ENCODE measurements around the gene LCE1A.

Gene LCE1A

GRCh38 chr1:152866321-152866720 lies 39.0 kb downstream of the LCE1A start (continued):
- no peak for TF ChIP-seq ZNF391 (tag by site-specific recombination; IDR thresholded peaks at IDR 0.05; ENCODE audit: borderline replicate concordance, low read depth)

GRCh38 chr1:152869808-152870419 lies 42.6 kb downstream of the LCE1A start:
- CTCF ChIA-PET: interaction anchor here (0.6 to 6.7 kb wide), 39 partner anchors 9 to 1956 kb away, joined by 3 to 71 read pairs (median 4); partner anchors contain the start of genes IVL, LCE2D and SMCP
- POLR2A ChIA-PET: no interaction called here
- Histone ChIP-seq H3K9me3 (ENCODE audit: control insufficient read depth, insufficient read depth, low read depth, low read length) (no peaks in the 10 kb centered on the region), H3K36me3 (ENCODE audit: control insufficient read depth in 2 of 2, insufficient read depth in 1 of 2, low read length in 2 of 2) (no peaks in the 10 kb centered on the region), H3K27ac (ENCODE audit: extremely low read depth, low read depth, low read length) (no peak overlapping the region), H3K4me1 (ENCODE audit: control insufficient read depth, insufficient read depth, low read length) (no peaks in the 10 kb centered on the region), H3K4me3 (ENCODE audit: low read depth, low read length) (no peak overlapping the region)
- TF ChIP-seq ZNF202 (tag by site-specific recombination; IDR thresholded peaks at IDR 0.05; ENCODE audit: borderline replicate concordance): no peak
- 0 out of 2 replicates have a peak, but pooled peaks have one; percentile 21 for TF ChIP-seq CTCF (tag by site-specific recombination; IDR thresholded peaks at IDR 0.05)
- no peak for TF ChIP-seq ZNF596 (tag by site-specific recombination; IDR thresholded peaks at IDR 0.05)
- no peak for TF ChIP-seq ZXDB (tag by site-specific recombination; IDR thresholded peaks at IDR 0.05)
- TF ChIP-seq ZNF654 (tag by site-specific recombination; IDR thresholded peaks at IDR 0.05; ENCODE audit: low read depth): 0 out of 2 replicates have a peak, but pooled peaks have one; percentile 32

- CTCF ChIA-PET: interaction anchor here (0.6 to 6.7 kb wide), 52 partner anchors 8 to 1955 kb away, joined by 3 to 71 read pairs (median 4); partner anchors contain the start of genes IVL, LCE1E, LCE2D and LELP1
- no peak overlapping the region for H3K4me3 ChIP-seq (ENCODE audit: low read depth, low read length)
Measured at GRCh38 chr1:152870831-152871730, 43.8 kb downstream of the LCE1A start.

More at GRCh38 chr1:152870831-152871730, 43.8 kb downstream of the LCE1A start:
- Histone ChIP-seq H3K9me3 (ENCODE audit: control insufficient read depth, insufficient read depth, low read depth, low read length) (no peaks in the 10 kb centered on the region), H3K27ac (ENCODE audit: extremely low read depth, low read depth, low read length) (no peak overlapping the region), H3K36me3 (ENCODE audit: control insufficient read depth in 2 of 2, insufficient read depth in 1 of 2, low read length in 2 of 2) (no peaks in the 10 kb centered on the region), H3K4me1 (ENCODE audit: control insufficient read depth, insufficient read depth, low read length) (no peaks in the 10 kb centered on the region)
- TF ChIP-seq ZNF48 (tag by site-specific recombination; IDR thresholded peaks at IDR 0.05) (no peak), ZNF2 (tag by site-specific recombination; IDR thresholded peaks at IDR 0.05) (no peak), KLF9 (tag by site-specific recombination; IDR thresholded peaks at IDR 0.05; ENCODE audit: low read depth) (no peak), ZNF18 (tag by site-specific recombination; IDR thresholded peaks at IDR 0.05) (no peak), ZNF280D (tag by site-specific recombination; IDR thresholded peaks at IDR 0.05) (no peak)
- POLR2A ChIA-PET: no interaction called here
